Stimulated activated CD4-positive, alpha-beta T cell treated with anti-CD3 and anti-CD28 coated beads, Interleukin-4, amount 100 ng/mL, for 48 hours (primary cell): ENCODE results near the gene IL1RAPL1.
"Not testable (repeated sequence)": the region's sequence is repeated elsewhere in the genome, so short reads cannot be mapped to it uniquely, and the experiment has no call there.

Experiments
- DNase-seq, 2 donors: peaks; one replicate each; pipeline ENCODE4 v3.0.0-alpha.2; 2020; ENCODE audit warnings: low read depth in 2 of 2

The IL1RAPL1 gene

GRCh38 chrX:28626515-28626914 lies 39.3 kb downstream of the IL1RAPL1 start:
- no peak for DNase-seq

GRCh38 chrX:28628120-28628519 lies 40.9 kb downstream of the IL1RAPL1 start:
- DNase-seq: no peak

GRCh38 chrX:28638775-28639174 lies 51.5 kb downstream of the IL1RAPL1 start:
- no peak for DNase-seq

GRCh38 chrX:28639451-28639850 lies 52.2 kb downstream of the IL1RAPL1 start:
- DNase-seq: no peak

GRCh38 chrX:28649541-28649940 lies 62.3 kb downstream of the IL1RAPL1 start:
- no peak for DNase-seq

- no peak for DNase-seq
Observed at GRCh38 chrX:28651186-28651585, 63.9 kb downstream of the IL1RAPL1 start.

GRCh38 chrX:28659269-28659668 lies 72.0 kb downstream of the IL1RAPL1 start:
- peak in 1 of 2 donors; percentile 0 for DNase-seq

- DNase-seq: no peak
Observed at GRCh38 chrX:28665778-28666177, 78.5 kb downstream of the IL1RAPL1 start.

GRCh38 chrX:28668303-28668702 lies 81.1 kb downstream of the IL1RAPL1 start:
- DNase-seq: no peak

- DNase-seq: no peak
Observed at GRCh38 chrX:28668957-28669356, 81.7 kb downstream of the IL1RAPL1 start.

GRCh38 chrX:28670074-28670473 lies 82.8 kb downstream of the IL1RAPL1 start:
- DNase-seq: no peak

GRCh38 chrX:28675173-28675572 lies 87.9 kb downstream of the IL1RAPL1 start:
- DNase-seq: no peak

GRCh38 chrX:28693101-28693500 lies 105.9 kb downstream of the IL1RAPL1 start:
- DNase-seq: no peak

- DNase-seq: no peak
Observed at GRCh38 chrX:28697732-28698131, 110.5 kb downstream of the IL1RAPL1 start.

GRCh38 chrX:28701222-28701621 lies 114.0 kb downstream of the IL1RAPL1 start:
- DNase-seq: no peak

GRCh38 chrX:28706964-28707363 lies 119.7 kb downstream of the IL1RAPL1 start:
- DNase-seq: no peak

- DNase-seq: no peak
Observed at GRCh38 chrX:28709421-28709820, 122.2 kb downstream of the IL1RAPL1 start.

- no peak for DNase-seq
Observed at GRCh38 chrX:28717864-28718263, 130.6 kb downstream of the IL1RAPL1 start.

- DNase-seq: no peak
Observed at GRCh38 chrX:28718450-28718849, 131.2 kb downstream of the IL1RAPL1 start.

- DNase-seq: no peak
Observed at GRCh38 chrX:28719620-28720019, 132.4 kb downstream of the IL1RAPL1 start.

- DNase-seq: no peak
Observed at GRCh38 chrX:28752330-28752729, 165.1 kb downstream of the IL1RAPL1 start.

- no peak for DNase-seq
Observed at GRCh38 chrX:28756175-28756574, 168.9 kb downstream of the IL1RAPL1 start.

GRCh38 chrX:28756647-28757046 lies 169.4 kb downstream of the IL1RAPL1 start:
- DNase-seq: no peak

- DNase-seq: no peak
Observed at GRCh38 chrX:28757290-28757689, 170.0 kb downstream of the IL1RAPL1 start.

- not testable (repeated sequence) for DNase-seq
Observed at GRCh38 chrX:28766561-28766960, 179.3 kb downstream of the IL1RAPL1 start.
